CD14-positive monocyte (primary cell): ENCODE results near the gene ATMIN. TPM values are rescaled to one million over a fixed set of nuclear protein-coding genes. Genes with fewer than 3 reads are reported as not detected.

ENCODE experiments used
- DNase-seq, 3 donors: peaks; one replicate each; pipeline ENCODE4 v3.0.0-alpha.2; 2011 to 2022
- H2AFZ ChIP-seq: 2 replicates; pipeline ENCODE4 v1.6.0; 2012; ENCODE audit warnings: mild to moderate bottlenecking, low read depth, low read length, inconsistent platforms; ENCODE audit not compliant: insufficient read depth, poor library complexity, severe bottlenecking
- H3K27ac ChIP-seq, 2 donors: 1 replicate in 1 of 2; 2 replicates in 1 of 2; pipeline ENCODE4 v1.5.1; 2012 to 2013; ENCODE audit warnings: low read length in 2 of 2, control low read depth in 1 of 2, inconsistent platforms in 1 of 2, low read depth in 1 of 2, mild to moderate bottlenecking in 1 of 2
- H3K27me3 ChIP-seq, 2 donors: one replicate each; pipeline versions ENCODE4 v1.6.0 to v1.6.1; 2011 to 2013; ENCODE audit warnings: low read length in 2 of 2; ENCODE audit not compliant: control insufficient read depth in 2 of 2, insufficient read depth in 2 of 2
- H3K36me3 ChIP-seq, 2 donors: replicated peaks in 1 of 2; 1 replicate in 1 of 2; 2 replicates in 1 of 2; pipeline versions ENCODE4 v1.5.1 to v1.6.1; 2012 to 2013; ENCODE audit warnings: low read length in 2 of 2, control low read depth in 1 of 2, inconsistent platforms in 1 of 2, mild to moderate bottlenecking in 1 of 2; ENCODE audit not compliant: insufficient read depth in 2 of 2, control insufficient read depth in 1 of 2
- H3K4me1 ChIP-seq, 2 donors: 1 replicate in 1 of 2; 2 replicates in 1 of 2; pipeline versions ENCODE4 v1.5.1 to v1.6.1; 2012 to 2013; ENCODE audit warnings: low read length in 2 of 2, control low read depth in 1 of 2, inconsistent platforms in 1 of 2, mild to moderate bottlenecking in 1 of 2, moderate library complexity in 1 of 2; ENCODE audit not compliant: insufficient read depth in 2 of 2, control insufficient read depth in 1 of 2
- H3K4me2 ChIP-seq: replicated peaks from 2 replicates; pipeline ENCODE3; 2012; ENCODE audit warnings: low read length, moderate library complexity, mild to moderate bottlenecking; ENCODE audit not compliant: poor library complexity, severe bottlenecking; ENCODE audit errors: extremely low read depth
- H3K4me3 ChIP-seq, 3 experiments: fragments of 200-600 bp in 1 of 3; sonication (generic) in 1 of 3; replicated peaks in 1 of 3; 1 replicate in 2 of 3; 2 replicates in 1 of 3; pipeline ENCODE4 v1.5.1; 2011 to 2013; ENCODE audit warnings: low read length in 3 of 3, mild to moderate bottlenecking in 3 of 3, control low read depth in 2 of 3, low read depth in 2 of 3, inconsistent platforms in 1 of 3, moderate library complexity in 1 of 3
- H3K79me2 ChIP-seq: 2 replicates; pipeline ENCODE4 v1.6.0; 2012; ENCODE audit warnings: mild to moderate bottlenecking, control low read depth, inconsistent platforms, low read length, moderate library complexity; ENCODE audit not compliant: insufficient read depth
- H3K9ac ChIP-seq: 2 replicates; pipeline ENCODE4 v1.6.0; 2017; ENCODE audit warnings: low read length, mild to moderate bottlenecking; ENCODE audit not compliant: insufficient read depth, poor library complexity, severe bottlenecking
- H3K9me3 ChIP-seq, 2 donors: replicated peaks in 1 of 2; 1 replicate in 1 of 2; 2 replicates in 1 of 2; pipeline versions ENCODE4 v1.5.1 to v1.6.1; 2012 to 2013; ENCODE audit warnings: low read length in 2 of 2, control low read depth in 1 of 2; ENCODE audit not compliant: control insufficient read depth in 1 of 2, insufficient read depth in 1 of 2
- H4K20me1 ChIP-seq: 2 replicates; pipeline ENCODE4 v1.6.0; 2012; ENCODE audit warnings: mild to moderate bottlenecking, low read length, control low read depth, moderate library complexity; ENCODE audit not compliant: insufficient read depth
- H3K27ac Mint-ChIP-seq, 7 donors: one replicate each; pipeline ENCODE4 v1.8.0; 2020; ENCODE audit warnings: mild to moderate bottlenecking in 7 of 7, mixed read lengths in 7 of 7, moderate library complexity in 6 of 7, inconsistent platforms in 2 of 7
- H3K27me3 Mint-ChIP-seq, 3 donors: one replicate each; pipeline ENCODE4 v1.8.0; 2021 to 2022; ENCODE audit warnings: low read depth in 3 of 3, mild to moderate bottlenecking in 3 of 3, mixed read lengths in 3 of 3, moderate library complexity in 3 of 3, inconsistent platforms in 1 of 3
- H3K36me3 Mint-ChIP-seq, 2 donors: one replicate each; pipeline ENCODE4 v1.8.0; 2020; ENCODE audit warnings: mixed read lengths in 2 of 2, inconsistent platforms in 1 of 2, mild to moderate bottlenecking in 1 of 2
- H3K4me1 Mint-ChIP-seq: one replicate; pipeline ENCODE4 v1.8.0; 2020; ENCODE audit warnings: mild to moderate bottlenecking, mixed read lengths
- H3K4me3 Mint-ChIP-seq, 2 donors: one replicate each; pipeline ENCODE4 v1.8.0; 2020; ENCODE audit warnings: mild to moderate bottlenecking in 2 of 2, mixed read lengths in 2 of 2, moderate library complexity in 1 of 2
- H3K9me3 Mint-ChIP-seq, 7 donors: one replicate each; pipeline ENCODE4 v1.8.0; 2020 to 2022; ENCODE audit warnings: mixed read lengths in 7 of 7, mild to moderate bottlenecking in 6 of 7, moderate library complexity in 6 of 7, inconsistent platforms in 2 of 7
- CTCF ChIP-seq: fragments of 200-600 bp; IDR thresholded peaks from one replicate; pipeline ENCODE4 v1.8.0; 2022; ENCODE audit warnings: antibody characterized with exemption, mild to moderate bottlenecking
- WGBS: methylation state at CpG from one replicate; pipeline ENCODE4 v1.1.5; 2013; ENCODE audit warnings: missing lambda C conversion rate; ENCODE audit not compliant: insufficient coverage; 5-methylcytosine and 5-hydroxymethylcytosine counted together
- intact Hi-C, 2 donors: fragments of 100-400 bp; cut with micrococcal nuclease; formaldehyde crosslinking; loops; one replicate each; pipeline versions ENCODE4 v1.15.0 to v1.15.1; 2023
- polyA plus RNA-seq, 3 donors: library from polyadenylated mRNA; depleted of rRNA in 1 of 3; unstranded in 2 of 3; stranded (reverse) in 1 of 3; fragments of 300-500 nt in 2 of 3; fragments of >200 nt in 1 of 3; fragmentation: Illumina TruSeq in 2 of 3; gene quantifications; 1 replicate in 2 of 3; 2 replicates in 1 of 3; pipeline ENCODE4 v1.2.3, GENCODE V29; 2012 to 2021

Gene ATMIN
- polyA plus RNA-seq, 3 donors: 10.9 to 17.6 (median 13.2) TPM

DNA sequence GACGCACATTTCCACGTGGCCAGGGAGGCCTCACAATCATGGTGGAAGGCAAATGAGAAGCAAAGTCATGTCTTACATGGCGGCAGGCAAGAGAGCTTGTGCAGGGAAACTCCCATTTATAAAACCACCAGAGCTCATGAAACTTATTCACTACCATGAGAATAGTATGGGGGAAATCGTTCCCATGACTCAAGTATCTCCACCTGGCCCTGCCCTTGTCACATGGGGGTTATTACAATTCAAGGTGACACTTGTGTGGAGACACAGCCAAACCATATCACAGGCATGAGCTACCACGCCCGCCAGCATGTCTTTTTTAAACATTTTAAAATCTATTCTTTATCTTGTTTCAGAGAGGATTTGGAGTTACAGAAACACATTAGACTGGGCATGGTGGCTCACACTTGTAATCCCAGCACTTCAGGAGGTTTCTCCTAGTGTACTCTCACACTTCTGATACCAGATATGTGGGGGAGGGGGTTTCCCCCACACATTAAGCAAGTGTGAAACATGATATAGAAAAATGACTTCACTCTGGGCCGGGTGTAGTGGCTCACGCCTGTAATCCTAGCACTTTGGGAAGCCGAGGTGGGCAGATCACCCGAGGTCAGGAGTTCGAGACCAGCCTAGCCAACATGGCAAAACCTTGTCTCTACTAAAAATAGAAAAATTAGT lies 5.6 kb upstream of the ATMIN start:
- H3K27me3 ChIP-seq: no peaks in the 10 kb centered on the region
- no peak overlapping the region for H3K4me2 ChIP-seq
- H3K36me3 ChIP-seq: peaks cover 20 to 42% of the 10 kb centered on the region in 2 donors
- H3K4me1 ChIP-seq: no peaks in the 10 kb centered on the region
- Mint-ChIP-seq H3K27ac (no peak overlapping the region), H3K27me3 (no peaks in the 10 kb centered on the region), H3K9me3 (peaks cover 0 to 3% (median 0%) of the 10 kb centered on the region in 7 donors), H3K36me3 (peaks cover 27 to 43% of the 10 kb centered on the region in 2 donors), H3K4me3 (no peak overlapping the region), H3K4me1 (no peaks in the 10 kb centered on the region)
- H2AFZ ChIP-seq: no peak overlapping the region
- no peaks in the 10 kb centered on the region for H4K20me1 ChIP-seq
- no peak for TF ChIP-seq CTCF
- no peak overlapping the region for H3K27ac ChIP-seq
- no peaks in the 10 kb centered on the region for H3K79me2 ChIP-seq
- DNase-seq: no peak
- no peak overlapping the region for H3K9ac ChIP-seq
- H3K4me3 ChIP-seq: no peak overlapping the region
- 90% methylated on average over 2 of the region's 11 CpGs for WGBS
- no peaks in the 10 kb centered on the region for H3K9me3 ChIP-seq
- intact Hi-C loops: loop anchor here in 1 of 2 donors (10.0 kb wide), 1 partner anchor 705 kb away; no protein-coding TSS in a partner anchor

DNA sequence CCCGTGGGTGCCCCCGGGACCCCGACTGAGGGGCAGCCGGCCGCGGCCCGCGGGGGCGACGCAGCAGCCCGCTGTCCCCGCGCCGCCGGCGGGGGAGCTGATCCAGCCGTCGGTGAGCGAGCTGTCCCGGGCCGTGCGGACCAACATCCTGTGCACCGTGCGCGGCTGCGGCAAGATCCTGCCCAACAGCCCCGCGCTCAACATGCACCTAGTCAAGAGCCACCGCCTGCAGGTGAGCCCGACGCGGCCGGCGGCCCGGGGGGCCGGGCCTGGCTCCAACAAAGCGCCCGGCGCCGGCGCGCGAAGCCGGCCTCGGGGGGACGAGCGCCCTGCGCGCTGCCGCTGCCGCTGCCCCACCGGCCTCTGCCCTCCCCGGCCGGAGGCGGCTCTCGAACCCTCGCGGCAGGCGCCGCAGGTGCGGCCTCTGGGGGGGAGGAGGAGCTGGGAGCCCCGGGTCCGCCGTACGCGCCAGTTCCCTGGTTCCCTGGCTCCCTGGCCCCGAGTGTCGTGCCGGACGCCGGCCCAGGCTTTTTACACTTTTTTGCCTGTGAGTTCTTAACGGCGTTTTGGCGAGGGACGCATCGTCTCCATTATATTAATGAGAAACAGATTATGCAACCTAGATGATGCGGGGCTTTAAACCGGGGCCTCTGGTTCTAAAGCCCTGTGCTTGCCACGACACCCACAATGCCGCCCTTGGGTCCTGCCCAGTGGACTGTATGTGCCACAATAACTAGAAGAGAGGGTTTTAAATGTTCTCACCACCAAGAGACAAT lies 521 bp downstream of the ATMIN start:
- H3K4me2 ChIP-seq: peak overlapping the region; percentile 94
- Mint-ChIP-seq H3K9me3 (peaks cover 0 to 3% (median 0%) of the 10 kb centered on the region in 7 donors), H3K27me3 (no peaks in the 10 kb centered on the region), H3K36me3 (peaks cover 19 to 23% of the 10 kb centered on the region in 2 donors), H3K4me1 (peaks cover 23% of the 10 kb centered on the region), H3K4me3 (peak overlapping the region; percentile 82 to 88), H3K27ac (peak overlapping the region in 6 of 7 donors; percentile 56 to 70 (median 62))
- no peaks in the 10 kb centered on the region for H3K27me3 ChIP-seq
- H3K27ac ChIP-seq: peak overlapping the region in 1 of 2 donors; percentile 50
- peak overlapping the region; percentile 49 to 84 (median 73) for H3K4me3 ChIP-seq
- peak overlapping the region; percentile 77 for H2AFZ ChIP-seq
- WGBS: under 1% methylated on average over 74 of the region's 80 CpGs
- H3K36me3 ChIP-seq: peaks cover 1 to 20% of the 10 kb centered on the region in 2 donors
- TF ChIP-seq CTCF: no peak
- H3K4me1 ChIP-seq: peaks cover 14% of the 10 kb centered on the region in 2 donors
- H3K9me3 ChIP-seq: no peaks in the 10 kb centered on the region
- H4K20me1 ChIP-seq: peaks cover 16% of the 10 kb centered on the region
- peak; percentile 1 to 9 (median 8) for DNase-seq
- peaks cover 26% of the 10 kb centered on the region for H3K79me2 ChIP-seq
- intact Hi-C loops: loop anchor here (2.0 to 10.0 kb wide), 4 partner anchors 34 to 699 kb away; partner anchors contain the start of genes C16orf46 (in 2 of the 2) and GCSH (in 1 of the 2)
- peak overlapping the region; percentile 72 for H3K9ac ChIP-seq
